GM12878 (cell line): ENCODE results near the gene FASN.

Source experiments
- BRCA1 ChIP-seq: IDR thresholded peaks from 2 replicates; pipeline ENCODE4 v1.6.1; 2011; ENCODE audit warnings: low read depth, low read length, improper control_type of control experiment
- CBX5 ChIP-seq: sonication (generic); IDR thresholded peaks from 2 replicates; pipeline ENCODE4 v1.6.1; 2016; ENCODE audit warnings: low read depth, moderate library complexity, mild to moderate bottlenecking, inconsistent platforms
- EP300 ChIP-seq, 2 experiments: fragments of 150-350 bp in 1 of 2; IDR thresholded peaks; 2 replicates each; pipeline ENCODE4 v1.6.1; 2011 to 2012; ENCODE audit warnings: low read depth in 2 of 2, low read length in 2 of 2, borderline replicate concordance in 1 of 2, improper control_type of control experiment in 1 of 2, inconsistent platforms in 1 of 2; ENCODE audit not compliant: control insufficient read depth in 1 of 2
- ESRRA ChIP-seq: IDR thresholded peaks from 2 replicates; pipeline ENCODE4 v1.6.1; 2012; ENCODE audit warnings: mild to moderate bottlenecking, low read length, improper control_type of control experiment
- JUNB ChIP-seq: IDR thresholded peaks from 2 replicates; pipeline ENCODE4 v1.6.1; 2016; ENCODE audit warnings: antibody characterized with exemption, mild to moderate bottlenecking
- POLR2A ChIP-seq: IDR thresholded peaks from 2 replicates; pipeline ENCODE4 v1.6.1; 2011; ENCODE audit warnings: low read depth, mild to moderate bottlenecking, low read length
- POLR2AphosphoS5 ChIP-seq: IDR thresholded peaks from 2 replicates; pipeline ENCODE4 v1.6.1; 2011; ENCODE audit warnings: mild to moderate bottlenecking, low read length, inconsistent platforms
- TBL1XR1 ChIP-seq: IDR thresholded peaks from 2 replicates; pipeline ENCODE4 v1.6.1; 2012; ENCODE audit warnings: low read depth, low read length, improper control_type of control experiment
- YBX1 ChIP-seq: fragments of 450-650 bp; IDR thresholded peaks from 2 replicates; pipeline ENCODE4 v1.6.1; 2016; ENCODE audit warnings: antibody characterized with exemption
- TF ChIP-seq, protein P1 (sequence below), 3 experiments: IDR thresholded peaks in 2 of 3; conservative IDR thresholded peaks in 1 of 3; 2 replicates each; pipeline ENCODE4 v1.5.1; 2011; ENCODE audit warnings: low read depth in 3 of 3, low read length in 3 of 3, mild to moderate bottlenecking in 3 of 3, control low read depth in 2 of 3, moderate library complexity in 2 of 3, inconsistent platforms in 1 of 3, mixed read lengths in 1 of 3; ENCODE audit not compliant: control insufficient read depth in 2 of 3, insufficient read depth in 1 of 3; ENCODE audit errors: extremely low read depth in 1 of 3
- TF ChIP-seq, protein P2 (sequence below): IDR thresholded peaks from 2 replicates; pipeline ENCODE4 v1.6.1; 2012; ENCODE audit warnings: low read depth, low read length, improper control_type of control experiment
- TF ChIP-seq, protein P3 (sequence below): fragments of 450-650 bp; IDR thresholded peaks from 2 replicates; pipeline ENCODE4 v1.6.1; 2017; ENCODE audit warnings: antibody characterized with exemption, mild to moderate bottlenecking, moderate library complexity

DNA sequence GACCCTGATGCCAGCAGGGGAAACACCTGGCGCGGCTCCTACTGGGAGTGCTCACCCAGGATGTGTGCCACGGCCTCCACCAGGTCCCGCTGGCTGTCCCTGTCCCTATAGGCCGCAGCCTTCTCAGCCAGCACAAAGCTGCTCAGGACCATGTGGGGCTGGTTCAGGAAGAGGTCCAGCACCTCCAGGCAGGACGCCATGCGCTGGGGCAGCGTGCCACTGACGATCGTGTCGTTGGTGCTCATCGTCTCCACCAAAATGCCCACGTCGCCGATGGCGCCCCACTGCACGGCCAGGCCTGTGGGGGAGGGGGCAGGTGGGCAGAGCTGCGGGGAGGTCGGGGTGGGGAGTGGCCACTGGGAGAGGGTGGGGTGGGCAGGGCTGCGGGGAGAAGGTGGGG lies 16.5 kb downstream of the FASN start:
- TF ChIP-seq, protein P1, sequence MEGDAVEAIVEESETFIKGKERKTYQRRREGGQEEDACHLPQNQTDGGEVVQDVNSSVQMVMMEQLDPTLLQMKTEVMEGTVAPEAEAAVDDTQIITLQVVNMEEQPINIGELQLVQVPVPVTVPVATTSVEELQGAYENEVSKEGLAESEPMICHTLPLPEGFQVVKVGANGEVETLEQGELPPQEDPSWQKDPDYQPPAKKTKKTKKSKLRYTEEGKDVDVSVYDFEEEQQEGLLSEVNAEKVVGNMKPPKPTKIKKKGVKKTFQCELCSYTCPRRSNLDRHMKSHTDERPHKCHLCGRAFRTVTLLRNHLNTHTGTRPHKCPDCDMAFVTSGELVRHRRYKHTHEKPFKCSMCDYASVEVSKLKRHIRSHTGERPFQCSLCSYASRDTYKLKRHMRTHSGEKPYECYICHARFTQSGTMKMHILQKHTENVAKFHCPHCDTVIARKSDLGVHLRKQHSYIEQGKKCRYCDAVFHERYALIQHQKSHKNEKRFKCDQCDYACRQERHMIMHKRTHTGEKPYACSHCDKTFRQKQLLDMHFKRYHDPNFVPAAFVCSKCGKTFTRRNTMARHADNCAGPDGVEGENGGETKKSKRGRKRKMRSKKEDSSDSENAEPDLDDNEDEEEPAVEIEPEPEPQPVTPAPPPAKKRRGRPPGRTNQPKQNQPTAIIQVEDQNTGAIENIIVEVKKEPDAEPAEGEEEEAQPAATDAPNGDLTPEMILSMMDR (IDR thresholded peaks at IDR 0.05 in 2 of 3, conservative IDR thresholded peaks at IDR 0.05 in 1 of 3; ENCODE audit: control insufficient read depth in 2 of 3, extremely low read depth in 1 of 3, insufficient read depth in 1 of 3, low read depth in 3 of 3, low read length in 3 of 3) = no peak
- TF ChIP-seq CBX5 (no peak), POLR2A (no peak; the same call in 1 of the 2 replicates), BRCA1 (no peak), YBX1 (no peak), JUNB (no peak), EP300 (IDR thresholded peaks at IDR 0.05; ENCODE audit: borderline replicate concordance in 1 of 2, control insufficient read depth in 1 of 2, low read depth in 2 of 2, low read length in 2 of 2) (no peak), TBL1XR1 (no peak), POLR2AphosphoS5 (no peak), ESRRA (no peak)
- TF ChIP-seq, protein P2, sequence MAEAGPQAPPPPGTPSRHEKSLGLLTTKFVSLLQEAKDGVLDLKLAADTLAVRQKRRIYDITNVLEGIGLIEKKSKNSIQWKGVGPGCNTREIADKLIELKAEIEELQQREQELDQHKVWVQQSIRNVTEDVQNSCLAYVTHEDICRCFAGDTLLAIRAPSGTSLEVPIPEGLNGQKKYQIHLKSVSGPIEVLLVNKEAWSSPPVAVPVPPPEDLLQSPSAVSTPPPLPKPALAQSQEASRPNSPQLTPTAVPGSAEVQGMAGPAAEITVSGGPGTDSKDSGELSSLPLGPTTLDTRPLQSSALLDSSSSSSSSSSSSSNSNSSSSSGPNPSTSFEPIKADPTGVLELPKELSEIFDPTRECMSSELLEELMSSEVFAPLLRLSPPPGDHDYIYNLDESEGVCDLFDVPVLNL = no peak
- TF ChIP-seq, protein P3, sequence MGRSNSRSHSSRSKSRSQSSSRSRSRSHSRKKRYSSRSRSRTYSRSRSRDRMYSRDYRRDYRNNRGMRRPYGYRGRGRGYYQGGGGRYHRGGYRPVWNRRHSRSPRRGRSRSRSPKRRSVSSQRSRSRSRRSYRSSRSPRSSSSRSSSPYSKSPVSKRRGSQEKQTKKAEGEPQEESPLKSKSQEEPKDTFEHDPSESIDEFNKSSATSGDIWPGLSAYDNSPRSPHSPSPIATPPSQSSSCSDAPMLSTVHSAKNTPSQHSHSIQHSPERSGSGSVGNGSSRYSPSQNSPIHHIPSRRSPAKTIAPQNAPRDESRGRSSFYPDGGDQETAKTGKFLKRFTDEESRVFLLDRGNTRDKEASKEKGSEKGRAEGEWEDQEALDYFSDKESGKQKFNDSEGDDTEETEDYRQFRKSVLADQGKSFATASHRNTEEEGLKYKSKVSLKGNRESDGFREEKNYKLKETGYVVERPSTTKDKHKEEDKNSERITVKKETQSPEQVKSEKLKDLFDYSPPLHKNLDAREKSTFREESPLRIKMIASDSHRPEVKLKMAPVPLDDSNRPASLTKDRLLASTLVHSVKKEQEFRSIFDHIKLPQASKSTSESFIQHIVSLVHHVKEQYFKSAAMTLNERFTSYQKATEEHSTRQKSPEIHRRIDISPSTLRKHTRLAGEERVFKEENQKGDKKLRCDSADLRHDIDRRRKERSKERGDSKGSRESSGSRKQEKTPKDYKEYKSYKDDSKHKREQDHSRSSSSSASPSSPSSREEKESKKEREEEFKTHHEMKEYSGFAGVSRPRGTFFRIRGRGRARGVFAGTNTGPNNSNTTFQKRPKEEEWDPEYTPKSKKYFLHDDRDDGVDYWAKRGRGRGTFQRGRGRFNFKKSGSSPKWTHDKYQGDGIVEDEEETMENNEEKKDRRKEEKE = no peak
